Measurements from ENCODE around the gene CCDC33.

The CCDC33 gene

DNA sequence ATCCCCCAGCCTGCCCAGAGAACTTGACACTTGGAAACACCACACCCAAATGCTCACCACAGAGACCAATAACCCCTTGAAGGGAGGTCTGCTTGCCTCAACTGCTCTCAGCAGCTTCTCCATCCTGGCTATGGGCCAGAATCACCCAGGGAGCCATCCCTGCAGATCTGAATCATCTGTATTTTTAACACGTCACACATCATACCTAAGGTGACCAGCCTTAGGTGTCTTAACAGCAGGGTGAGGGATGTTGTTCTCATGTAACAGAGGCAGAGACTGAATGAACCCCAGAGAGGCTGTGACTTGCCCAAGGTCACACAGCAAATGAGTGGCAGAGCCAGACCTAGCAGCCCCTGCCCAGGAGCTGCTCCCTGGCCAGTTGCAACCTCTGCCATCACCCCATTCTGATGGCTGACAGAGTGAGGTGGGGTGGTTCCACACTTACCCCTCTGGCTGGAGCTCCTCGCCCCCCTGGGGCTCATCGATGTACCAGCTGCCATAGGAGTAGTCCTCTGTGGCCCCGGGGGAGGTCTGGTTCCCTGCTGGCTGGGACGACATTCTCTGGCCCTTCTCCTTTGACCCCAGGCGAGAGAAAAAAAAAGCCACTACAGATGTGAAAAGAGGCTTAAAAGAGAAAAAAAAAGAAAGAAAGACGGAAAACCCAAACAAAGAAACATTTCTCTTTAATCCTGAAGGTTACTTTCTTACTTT, 34.3 kb upstream of the CCDC33 start:
- Histone ChIP-seq H3K4me2 (ENCODE audit: insufficient read depth, low read length) (no peak overlapping the region), H3K9me3 (ENCODE audit: insufficient read depth, low read length, severe bottlenecking) (no peaks in the 10 kb centered on the region), H3K4me3 (ENCODE audit: low read depth in 1 of 2, low read length in 2 of 2) (no peak overlapping the region), H4K20me1 (ENCODE audit: insufficient read depth, low read length) (no peaks in the 10 kb centered on the region), H3K27me3 (ENCODE audit: insufficient read depth, low read length, poor library complexity) (peaks cover 3% of the 10 kb centered on the region), H3K36me3 (ENCODE audit: insufficient read depth, low read length) (no peaks in the 10 kb centered on the region), H2AFZ (ENCODE audit: low read depth, low read length) (no peak overlapping the region), H3K9ac (ENCODE audit: low read depth, low read length) (no peak overlapping the region), H3K4me1 (ENCODE audit: insufficient read depth, low read length) (no peaks in the 10 kb centered on the region), H3K79me2 (ENCODE audit: insufficient read depth, low read length) (no peaks in the 10 kb centered on the region), H3K27ac (ENCODE audit: low read length) (no peak overlapping the region)
- TF ChIP-seq, protein P1, sequence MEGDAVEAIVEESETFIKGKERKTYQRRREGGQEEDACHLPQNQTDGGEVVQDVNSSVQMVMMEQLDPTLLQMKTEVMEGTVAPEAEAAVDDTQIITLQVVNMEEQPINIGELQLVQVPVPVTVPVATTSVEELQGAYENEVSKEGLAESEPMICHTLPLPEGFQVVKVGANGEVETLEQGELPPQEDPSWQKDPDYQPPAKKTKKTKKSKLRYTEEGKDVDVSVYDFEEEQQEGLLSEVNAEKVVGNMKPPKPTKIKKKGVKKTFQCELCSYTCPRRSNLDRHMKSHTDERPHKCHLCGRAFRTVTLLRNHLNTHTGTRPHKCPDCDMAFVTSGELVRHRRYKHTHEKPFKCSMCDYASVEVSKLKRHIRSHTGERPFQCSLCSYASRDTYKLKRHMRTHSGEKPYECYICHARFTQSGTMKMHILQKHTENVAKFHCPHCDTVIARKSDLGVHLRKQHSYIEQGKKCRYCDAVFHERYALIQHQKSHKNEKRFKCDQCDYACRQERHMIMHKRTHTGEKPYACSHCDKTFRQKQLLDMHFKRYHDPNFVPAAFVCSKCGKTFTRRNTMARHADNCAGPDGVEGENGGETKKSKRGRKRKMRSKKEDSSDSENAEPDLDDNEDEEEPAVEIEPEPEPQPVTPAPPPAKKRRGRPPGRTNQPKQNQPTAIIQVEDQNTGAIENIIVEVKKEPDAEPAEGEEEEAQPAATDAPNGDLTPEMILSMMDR (IDR thresholded peaks at IDR 0.05; ENCODE audit: borderline replicate concordance, extremely low read depth, low read length, poor library complexity, severe bottlenecking), result no peak
- no peak for TF ChIP-seq EZH2 (IDR thresholded peaks at IDR 0.05; ENCODE audit: borderline replicate concordance, low read depth, low read length, severe bottlenecking)
- no peak for ATAC-seq (ENCODE audit: insufficient read depth, low read depth)
- no peak for DNase-seq

- H3K4me3 ChIP-seq (ENCODE audit: low read depth in 1 of 2, low read length in 2 of 2), result no peak within 1 kb of the TSS
- H2AFZ ChIP-seq (ENCODE audit: low read depth, low read length), result no peak within 1 kb of the TSS
- H3K4me1 ChIP-seq (ENCODE audit: insufficient read depth, low read length), result no peaks in the 10 kb centered on the region
- no peak within 1 kb of the TSS for H3K27ac ChIP-seq (ENCODE audit: low read length)
- TF ChIP-seq, protein P1 (IDR thresholded peaks at IDR 0.05; ENCODE audit: borderline replicate concordance, extremely low read depth, low read length, poor library complexity, severe bottlenecking), result no peak
- no peak for TF ChIP-seq EZH2 (IDR thresholded peaks at IDR 0.05; ENCODE audit: borderline replicate concordance, low read depth, low read length, severe bottlenecking)
- no peak within 1 kb of the TSS for H3K4me2 ChIP-seq (ENCODE audit: insufficient read depth, low read length)
- DNase-seq (no peak), ATAC-seq (ENCODE audit: insufficient read depth, low read depth) (no peak)
- no peaks in the 10 kb centered on the region for H4K20me1 ChIP-seq (ENCODE audit: insufficient read depth, low read length)
- H3K9ac ChIP-seq (ENCODE audit: low read depth, low read length), result no peak within 1 kb of the TSS
- no peaks in the 10 kb centered on the region for H3K79me2 ChIP-seq (ENCODE audit: insufficient read depth, low read length)
- peaks cover 6% of the 10 kb centered on the region for H3K27me3 ChIP-seq (ENCODE audit: insufficient read depth, low read length, poor library complexity)
- no peaks in the 10 kb centered on the region for H3K36me3 ChIP-seq (ENCODE audit: insufficient read depth, low read length)
- H3K9me3 ChIP-seq (ENCODE audit: insufficient read depth, low read length, severe bottlenecking), result no peaks in the 10 kb centered on the region
Observed at GRCh38 chr15:74202452-74203401, 33.4 kb upstream of the CCDC33 start, which contains the start of gene STRA6. Gene STRA6 (minus strand): TSS chr15:74202787. CDS start chr15:74202267, 520 bp downstream.

- TF ChIP-seq, protein P1 (IDR thresholded peaks at IDR 0.05; ENCODE audit: borderline replicate concordance, extremely low read depth, low read length, poor library complexity, severe bottlenecking), result no peak
- TF ChIP-seq EZH2 (IDR thresholded peaks at IDR 0.05; ENCODE audit: borderline replicate concordance, low read depth, low read length, severe bottlenecking), result no peak
- Histone ChIP-seq H3K27me3 (ENCODE audit: insufficient read depth, low read length, poor library complexity) (peaks cover 17% of the 10 kb centered on the region), H3K4me3 (ENCODE audit: low read depth in 1 of 2, low read length in 2 of 2) (no peak overlapping the region), H3K9ac (ENCODE audit: low read depth, low read length) (no peak overlapping the region), H3K4me2 (ENCODE audit: insufficient read depth, low read length) (no peak overlapping the region), H3K27ac (ENCODE audit: low read length) (no peak overlapping the region), H3K79me2 (ENCODE audit: insufficient read depth, low read length) (no peaks in the 10 kb centered on the region), H3K36me3 (ENCODE audit: insufficient read depth, low read length) (no peaks in the 10 kb centered on the region), H3K4me1 (ENCODE audit: insufficient read depth, low read length) (0 out of 2 replicates have a peak, but pooled peaks cover under 1% of the 10 kb centered on the region), H3K9me3 (ENCODE audit: insufficient read depth, low read length, severe bottlenecking) (no peaks in the 10 kb centered on the region), H4K20me1 (ENCODE audit: insufficient read depth, low read length) (no peaks in the 10 kb centered on the region), H2AFZ (ENCODE audit: low read depth, low read length) (no peak overlapping the region)
- DNase-seq, result no peak
- no peak for ATAC-seq (ENCODE audit: insufficient read depth, low read depth)
Observed at GRCh38 chr15:74203914-74204431, 32.2 kb upstream of the CCDC33 start.

Measured in DND-41 (cell line).